Endodermal cell (in vitro differentiated cells): ENCODE results near the gene ERC1. TPM values are rescaled to one million over a fixed set of nuclear protein-coding genes. Genes with fewer than 3 reads are reported as not detected.

ENCODE experiments used
- DNase-seq: peaks from one replicate; pipeline ENCODE4 v3.0.0-alpha.2; 2017
- H3K27ac ChIP-seq: 2 replicates; pipeline ENCODE4 v1.5.1; 2013; ENCODE audit warnings: mild to moderate bottlenecking, low read depth, low read length, moderate library complexity
- H3K27me3 ChIP-seq: 2 replicates; pipeline ENCODE4 v1.6.1; 2013; ENCODE audit warnings: mild to moderate bottlenecking, low read length, moderate library complexity; ENCODE audit not compliant: insufficient read depth, control insufficient read depth, poor library complexity, severe bottlenecking
- H3K36me3 ChIP-seq: 2 replicates; pipeline ENCODE4 v1.7.0; 2013; ENCODE audit warnings: mild to moderate bottlenecking, low read length, moderate library complexity; ENCODE audit not compliant: control insufficient read depth, insufficient read depth
- H3K4me1 ChIP-seq: one replicate; pipeline ENCODE4 v1.7.0; 2013; ENCODE audit warnings: low read length; ENCODE audit not compliant: control insufficient read depth, insufficient read depth
- H3K4me3 ChIP-seq: 2 replicates; pipeline ENCODE4 v1.5.1; 2013; ENCODE audit warnings: mild to moderate bottlenecking, low read length, moderate library complexity
- H3K9ac ChIP-seq: 2 replicates; pipeline ENCODE4 v1.6.1; 2013; ENCODE audit warnings: mild to moderate bottlenecking, low read length, moderate library complexity; ENCODE audit not compliant: poor library complexity, severe bottlenecking; ENCODE audit errors: extremely low read depth
- H3K9me3 ChIP-seq: 2 replicates; pipeline ENCODE4 v1.6.1; 2013; ENCODE audit warnings: mild to moderate bottlenecking, low read length, moderate library complexity; ENCODE audit not compliant: control insufficient read depth
- H3K27ac Mint-ChIP-seq: 2 replicates; pipeline ENCODE4 v1.8.0; 2020; ENCODE audit warnings: mixed read lengths
- H3K27me3 Mint-ChIP-seq: 2 replicates; pipeline ENCODE4 v1.8.0; 2021; ENCODE audit warnings: mild to moderate bottlenecking, mixed read lengths; ENCODE audit not compliant: insufficient read depth
- H3K36me3 Mint-ChIP-seq: 2 replicates; pipeline ENCODE4 v1.8.0; 2020; ENCODE audit warnings: low read depth, mixed read lengths
- H3K4me1 Mint-ChIP-seq: 2 replicates; pipeline ENCODE4 v1.8.0; 2020; ENCODE audit warnings: mixed read lengths
- H3K4me3 Mint-ChIP-seq: 2 replicates; pipeline ENCODE4 v1.8.0; 2020; ENCODE audit warnings: mild to moderate bottlenecking, moderate library complexity, mixed read lengths
- H3K9me3 Mint-ChIP-seq: 2 replicates; pipeline ENCODE4 v1.8.0; 2020; ENCODE audit warnings: mild to moderate bottlenecking, mixed read lengths
- CTCF ChIP-seq: fragments of 200-600 bp; sonication (generic); conservative IDR thresholded peaks from 2 replicates; pipeline ENCODE4 v1.5.0; 2021; ENCODE audit warnings: antibody characterized with exemption, mild to moderate bottlenecking
- WGBS, 2 experiments: methylation state at CpG; one replicate each; pipeline versions ENCODE4 v1.1.5 to v1.1.7; 2013; ENCODE audit warnings: missing lambda C conversion rate in 2 of 2, mixed read lengths in 1 of 2; ENCODE audit not compliant: insufficient coverage in 1 of 2, insufficient read length in 1 of 2; 5-methylcytosine and 5-hydroxymethylcytosine counted together
- total RNA-seq, 2 donors: library from RNA; stranded (reverse); fragmentation: NEBNext Ultra II Directional in 1 of 2; extraction: Animal tissue kit (Norgen Biotek cat#: 25700) in 1 of 2; gene quantifications; 2 replicates in 1 of 2; 3 replicates in 1 of 2; pipeline ENCODE4 v1.2.1, GENCODE V29; 2021

ERC1 gene
- total RNA-seq, 2 donors from 2014 or later = 60.6 to 159 TPM

GRCh38 chr12:1071182-1071581 lies 80.2 kb downstream of the ERC1 start:
- Mint-ChIP-seq H3K27me3 (no peaks in the 10 kb centered on the region), H3K4me1 (no peaks in the 10 kb centered on the region), H3K27ac (no peak overlapping the region), H3K4me3 (no peak overlapping the region), H3K9me3 (no peaks in the 10 kb centered on the region), H3K36me3 (peaks cover 10% of the 10 kb centered on the region)
- Histone ChIP-seq H3K9ac (no peak overlapping the region), H3K4me1 (no peaks in the 10 kb centered on the region), H3K27me3 (no peaks in the 10 kb centered on the region), H3K9me3 (no peaks in the 10 kb centered on the region), H3K27ac (no peak overlapping the region), H3K4me3 (no peak overlapping the region), H3K36me3 (no peaks in the 10 kb centered on the region)
- no peak for TF ChIP-seq CTCF
- no peak for DNase-seq
- 71 to 92% methylated on average over 1 to 2 of the region's 3 CpGs for WGBS, 2 experiments

- Mint-ChIP-seq H3K9me3 (no peaks in the 10 kb centered on the region), H3K36me3 (peaks cover 10% of the 10 kb centered on the region), H3K27me3 (no peaks in the 10 kb centered on the region), H3K4me1 (no peaks in the 10 kb centered on the region), H3K27ac (no peak overlapping the region), H3K4me3 (no peak overlapping the region)
- no peak overlapping the region for H3K9ac ChIP-seq
- 95 to 100% methylated on average over 5 to 7 of the region's 9 CpGs for WGBS, 2 experiments
- H3K4me1 ChIP-seq = no peaks in the 10 kb centered on the region
- no peak for DNase-seq
- no peak for TF ChIP-seq CTCF
- H3K27me3 ChIP-seq = no peaks in the 10 kb centered on the region
- no peak overlapping the region for H3K27ac ChIP-seq
- H3K4me3 ChIP-seq = no peak overlapping the region
- no peaks in the 10 kb centered on the region for H3K36me3 ChIP-seq
- no peaks in the 10 kb centered on the region for H3K9me3 ChIP-seq
Observed at GRCh38 chr12:1073652-1074051, 82.6 kb downstream of the ERC1 start.

- Histone ChIP-seq H3K27ac (no peak overlapping the region), H3K9me3 (no peaks in the 10 kb centered on the region), H3K27me3 (no peaks in the 10 kb centered on the region), H3K4me1 (no peaks in the 10 kb centered on the region), H3K4me3 (no peak overlapping the region), H3K36me3 (no peaks in the 10 kb centered on the region), H3K9ac (no peak overlapping the region)
- Mint-ChIP-seq H3K36me3 (peaks cover 13% of the 10 kb centered on the region), H3K9me3 (no peaks in the 10 kb centered on the region), H3K27me3 (no peaks in the 10 kb centered on the region), H3K27ac (no peak overlapping the region), H3K4me1 (peaks cover 3% of the 10 kb centered on the region), H3K4me3 (no peak overlapping the region)
- DNase-seq = no peak
- TF ChIP-seq CTCF = no peak
- WGBS, 2 experiments = 92% methylated on average over 1 of the region's 5 CpGs; no CpG with 5 or more reads in 1 of the 2 experiments
Observed at GRCh38 chr12:1077036-1077803, 86.2 kb downstream of the ERC1 start.
